ENCODE data around the gene CPAMD8.

CPAMD8 gene

GRCh38 chr19:16895467-16896145 is 131.0 kb downstream of the CPAMD8 start:
- Histone ChIP-seq H2AFZ (ENCODE audit: low read depth, low read length) (no peak overlapping the region), H3K36me3 (ENCODE audit: insufficient read depth, low read length) (no peaks in the 10 kb centered on the region), H3K4me3 (ENCODE audit: low read length) (no peak overlapping the region), H3K27me3 (ENCODE audit: insufficient read depth, low read length) (peaks cover 3% of the 10 kb centered on the region), H3K4me1 (ENCODE audit: insufficient read depth, low read length) (no peaks in the 10 kb centered on the region), H3K9me3 (ENCODE audit: low read length) (no peaks in the 10 kb centered on the region)

GRCh38 chr19:16894080-16894479 is 132.5 kb downstream of the CPAMD8 start:
- Histone ChIP-seq H3K36me3 (ENCODE audit: insufficient read depth, low read length) (no peaks in the 10 kb centered on the region), H3K27me3 (ENCODE audit: insufficient read depth, low read length) (peaks cover 3% of the 10 kb centered on the region), H3K4me1 (ENCODE audit: insufficient read depth, low read length) (no peaks in the 10 kb centered on the region), H3K9me3 (ENCODE audit: low read length) (no peaks in the 10 kb centered on the region), H3K4me3 (ENCODE audit: low read length) (no peak overlapping the region), H2AFZ (ENCODE audit: low read depth, low read length) (no peak overlapping the region)

GRCh38 chr19:16893686-16893989 is 133.0 kb downstream of the CPAMD8 start:
- Histone ChIP-seq H3K4me1 (ENCODE audit: insufficient read depth, low read length) (no peaks in the 10 kb centered on the region), H3K4me3 (ENCODE audit: low read length) (no peak overlapping the region), H3K9me3 (ENCODE audit: low read length) (no peaks in the 10 kb centered on the region), H3K27me3 (ENCODE audit: insufficient read depth, low read length) (peaks cover 3% of the 10 kb centered on the region), H2AFZ (ENCODE audit: low read depth, low read length) (no peak overlapping the region), H3K36me3 (ENCODE audit: insufficient read depth, low read length) (no peaks in the 10 kb centered on the region)

GRCh38 chr19:16892868-16893685 is 133.5 kb downstream of the CPAMD8 start:
- Histone ChIP-seq H3K4me1 (ENCODE audit: insufficient read depth, low read length) (no peaks in the 10 kb centered on the region), H3K9me3 (ENCODE audit: low read length) (no peaks in the 10 kb centered on the region), H3K36me3 (ENCODE audit: insufficient read depth, low read length) (no peaks in the 10 kb centered on the region)

GRCh38 chr19:16892436-16892835 is 134.2 kb downstream of the CPAMD8 start:
- no peak overlapping the region for H3K4me3 ChIP-seq (ENCODE audit: low read length)
- H2AFZ ChIP-seq (ENCODE audit: low read depth, low read length) = no peak overlapping the region
- no peaks in the 10 kb centered on the region for H3K36me3 ChIP-seq (ENCODE audit: insufficient read depth, low read length)
- H3K4me1 ChIP-seq (ENCODE audit: insufficient read depth, low read length) = peaks cover 3% of the 10 kb centered on the region
- no peaks in the 10 kb centered on the region for H3K9me3 ChIP-seq (ENCODE audit: low read length)
- peaks cover 3% of the 10 kb centered on the region for H3K27me3 ChIP-seq (ENCODE audit: insufficient read depth, low read length)

More at GRCh38 chr19:16892868-16893685, 133.5 kb downstream of the CPAMD8 start:
- Histone ChIP-seq H2AFZ (ENCODE audit: low read depth, low read length) (no peak overlapping the region), H3K4me3 (ENCODE audit: low read length) (no peak overlapping the region), H3K27me3 (ENCODE audit: insufficient read depth, low read length) (peaks cover 3% of the 10 kb centered on the region)

- H2AFZ ChIP-seq (ENCODE audit: low read depth, low read length) = no peak overlapping the region
- peaks cover 3% of the 10 kb centered on the region for H3K27me3 ChIP-seq (ENCODE audit: insufficient read depth, low read length)
- H3K4me3 ChIP-seq (ENCODE audit: low read length) = no peak overlapping the region
- H3K4me1 ChIP-seq (ENCODE audit: insufficient read depth, low read length) = peaks cover 6% of the 10 kb centered on the region
- no peaks in the 10 kb centered on the region for H3K36me3 ChIP-seq (ENCODE audit: insufficient read depth, low read length)
- no peaks in the 10 kb centered on the region for H3K9me3 ChIP-seq (ENCODE audit: low read length)
These were observed 134.8 kb downstream of the CPAMD8 start for GRCh38 chr19:16891696-16892382.

- peaks cover 6% of the 10 kb centered on the region for H3K4me1 ChIP-seq (ENCODE audit: insufficient read depth, low read length)
- H3K9me3 ChIP-seq (ENCODE audit: low read length) = no peaks in the 10 kb centered on the region
- no peak overlapping the region for H3K4me3 ChIP-seq (ENCODE audit: low read length)
- H3K36me3 ChIP-seq (ENCODE audit: insufficient read depth, low read length) = no peaks in the 10 kb centered on the region
- H3K27me3 ChIP-seq (ENCODE audit: insufficient read depth, low read length) = peaks cover 3% of the 10 kb centered on the region
- H2AFZ ChIP-seq (ENCODE audit: low read depth, low read length) = no peak overlapping the region
These were observed 136.0 kb downstream of the CPAMD8 start for GRCh38 chr19:16890461-16891184.

- no peaks in the 10 kb centered on the region for H3K27me3 ChIP-seq (ENCODE audit: insufficient read depth, low read length)
- H3K4me3 ChIP-seq (ENCODE audit: low read length) = no peak overlapping the region
- H2AFZ ChIP-seq (ENCODE audit: low read depth, low read length) = no peak overlapping the region
- peaks cover 6% of the 10 kb centered on the region for H3K4me1 ChIP-seq (ENCODE audit: insufficient read depth, low read length)
- no peaks in the 10 kb centered on the region for H3K36me3 ChIP-seq (ENCODE audit: insufficient read depth, low read length)
- no peaks in the 10 kb centered on the region for H3K9me3 ChIP-seq (ENCODE audit: low read length)
These were observed 136.6 kb downstream of the CPAMD8 start for GRCh38 chr19:16889883-16890460.

GRCh38 chr19:16889366-16889882 is 137.2 kb downstream of the CPAMD8 start:
- peaks cover 6% of the 10 kb centered on the region for H3K4me1 ChIP-seq (ENCODE audit: insufficient read depth, low read length)
- no peaks in the 10 kb centered on the region for H3K9me3 ChIP-seq (ENCODE audit: low read length)
- H3K4me3 ChIP-seq (ENCODE audit: low read length) = no peak overlapping the region

GRCh38 chr19:16888629-16889365 is 137.8 kb downstream of the CPAMD8 start, which contains the start of gene F2RL3:
Gene F2RL3 (plus strand): TSS chr19:16888999. CDS start chr19:16889190, 191 bp downstream.
- H3K36me3 ChIP-seq (ENCODE audit: insufficient read depth, low read length) = no peaks in the 10 kb centered on the region
- H3K27me3 ChIP-seq (ENCODE audit: insufficient read depth, low read length) = no peaks in the 10 kb centered on the region
- H3K9me3 ChIP-seq (ENCODE audit: low read length) = no peaks in the 10 kb centered on the region
- no peak within 1 kb of the TSS for H2AFZ ChIP-seq (ENCODE audit: low read depth, low read length)
- no peak within 1 kb of the TSS for H3K4me3 ChIP-seq (ENCODE audit: low read length)
- peaks cover 6% of the 10 kb centered on the region for H3K4me1 ChIP-seq (ENCODE audit: insufficient read depth, low read length)

More at GRCh38 chr19:16889366-16889882, 137.2 kb downstream of the CPAMD8 start:
- H3K36me3 ChIP-seq (ENCODE audit: insufficient read depth, low read length) = no peaks in the 10 kb centered on the region
- no peaks in the 10 kb centered on the region for H3K27me3 ChIP-seq (ENCODE audit: insufficient read depth, low read length)
- H2AFZ ChIP-seq (ENCODE audit: low read depth, low read length) = no peak overlapping the region

- Histone ChIP-seq H3K27me3 (ENCODE audit: insufficient read depth, low read length) (no peaks in the 10 kb centered on the region), H3K36me3 (ENCODE audit: insufficient read depth, low read length) (no peaks in the 10 kb centered on the region), H3K9me3 (ENCODE audit: low read length) (peaks cover 2% of the 10 kb centered on the region), H2AFZ (ENCODE audit: low read depth, low read length) (no peak overlapping the region), H3K4me3 (ENCODE audit: low read length) (no peak overlapping the region), H3K4me1 (ENCODE audit: insufficient read depth, low read length) (peaks cover 6% of the 10 kb centered on the region)
These were observed 139.0 kb downstream of the CPAMD8 start for GRCh38 chr19:16887353-16888265.

Measured in neuron (in vitro differentiated cells).